Ovary (tissue), 3 donors: Measurements from ENCODE around the gene PLXNA2.
A peak's percentile ranks its signal among the peaks of the same experiment; 100 is the strongest.

Source experiments
- CTCF ChIP-seq, 3 donors: fragments of 450-650 bp in 2 of 3; fragments of 200-600 bp in 1 of 3; IDR thresholded peaks; one replicate each; pipeline versions ENCODE4 v1.5.1 to v1.8.0; 2016 to 2022; ENCODE audit warnings: antibody characterized with exemption in 3 of 3, mild to moderate bottlenecking in 1 of 3
- EP300 ChIP-seq: sonication (generic); formaldehyde crosslinking; IDR thresholded peaks from one replicate; pipeline ENCODE4 v1.6.1; 2017; ENCODE audit warnings: antibody characterized with exemption
- POLR2A ChIP-seq: fragments of 450-650 bp; IDR thresholded peaks from one replicate; pipeline ENCODE4 v1.6.1; 2017; ENCODE audit warnings: antibody characterized with exemption, mild to moderate bottlenecking, moderate library complexity
- donor health status: DM: no; HTN: no; CAD: no.

- TF ChIP-seq EP300: no peak
- peak; percentile 14 to 57 (median 38) for TF ChIP-seq CTCF (IDR thresholded peaks at IDR 0.05)
- TF ChIP-seq POLR2A: no peak
Observed at GRCh38 chr1:208132287-208132882, 111.8 kb downstream of the PLXNA2 start.
